HepG2 (cell line): ENCODE data around the gene ATP11C. TPM values are rescaled to one million over a fixed set of nuclear protein-coding genes. Genes with fewer than 3 reads are reported as not detected.

ENCODE experiments used
- ATAC-seq: fragments of 200-7000 bp; cut with Tn5 transposase; 3 replicates; pipeline ENCODE4 v1.9.1; 2020; ENCODE audit warnings: mild to moderate bottlenecking, moderate library complexity
- BruUV-seq: library from RNA; stranded (reverse); fragments of 400-500 nt; replicated peaks from 2 replicates; lab custom pipeline; 2021; lab: Mats Ljungman, UMichigan
- CTCF ChIA-PET: fragments of 300-600 bp; formaldehyde crosslinking; extraction: SDS; loops from one replicate; lab custom pipeline; 2021; ENCODE audit warnings: low total read pairs, inconsistent platforms, low intra/inter-chr PET ratio; lab: Yijun Ruan, JAX
- POLR2A ChIA-PET: fragments of 350-600 bp; sonication (Branson Sonifier 250); formaldehyde crosslinking; loops from one replicate; lab custom pipeline; 2020; ENCODE audit warnings: antibody characterized with exemption, inconsistent platforms; lab: Yijun Ruan, JAX
- DNase-seq: peaks from one replicate; pipeline ENCODE4 v3.0.0-alpha.2; 2015; ENCODE audit warnings: low spot score
- FAIRE-seq: peaks from 3 replicates; lab custom pipeline; 2011; peaks lifted over from hg19 to GRCh38; lab: Jason Lieb, UNC
- H2AFZ ChIP-seq: one replicate; pipeline ENCODE4 v1.6.1; 2011; ENCODE audit warnings: low read length, inconsistent platforms
- H3K27ac ChIP-seq: fragments of 300-600 bp; 3 replicates; pipeline ENCODE4 v1.8.0; 2011; ENCODE audit warnings: mixed run types, mild to moderate bottlenecking, mixed read lengths, low read length, inconsistent platforms; ENCODE audit not compliant: insufficient read depth; ENCODE audit errors: extremely low read length
- H3K27me3 ChIP-seq, 2 experiments: fragments of 200-600 bp in 1 of 2; 2 replicates in 1 of 2; 3 replicates in 1 of 2; pipeline versions ENCODE4 v1.6.0 to v1.8.0; 2011; ENCODE audit warnings: low read length in 2 of 2, mild to moderate bottlenecking in 2 of 2, moderate library complexity in 2 of 2, inconsistent platforms in 1 of 2; ENCODE audit not compliant: insufficient read depth in 2 of 2, control insufficient read depth in 1 of 2
- H3K36me3 ChIP-seq, 2 experiments: fragments of 200-600 bp in 1 of 2; replicated peaks in 1 of 2; 2 replicates in 1 of 2; 3 replicates in 1 of 2; pipeline versions ENCODE4 v1.5.1 to v1.8.0; 2011; ENCODE audit warnings: low read length in 2 of 2, inconsistent platforms in 1 of 2; ENCODE audit not compliant: insufficient read depth in 2 of 2, control insufficient read depth in 1 of 2
- H3K4me1 ChIP-seq: 2 replicates; pipeline ENCODE4 v1.5.1; 2012; ENCODE audit warnings: low read length, inconsistent platforms; ENCODE audit not compliant: insufficient read depth
- H3K4me2 ChIP-seq: 2 replicates; pipeline ENCODE4 v1.6.0; 2011; ENCODE audit warnings: low read depth, low read length, inconsistent platforms
- H3K4me3 ChIP-seq, 3 experiments: fragments of 200-600 bp in 1 of 3; sonication (generic), shearing (Covaris generic) in 1 of 3; replicated peaks in 1 of 3; 2 replicates each; pipeline ENCODE4 v1.5.1; 2011 to 2016; ENCODE audit warnings: low read length in 3 of 3, inconsistent platforms in 2 of 3, low read depth in 2 of 3, mild to moderate bottlenecking in 2 of 3, control low read depth in 1 of 3, mixed read lengths in 1 of 3; ENCODE audit not compliant: insufficient read depth in 1 of 3
- H3K79me2 ChIP-seq: one replicate; pipeline ENCODE4 v1.6.1; 2011; ENCODE audit warnings: low read length, inconsistent platforms; ENCODE audit not compliant: insufficient read depth
- H3K9ac ChIP-seq: 2 replicates; pipeline ENCODE4 v1.6.0; 2011; ENCODE audit warnings: mild to moderate bottlenecking, low read depth, low read length, inconsistent platforms; ENCODE audit not compliant: insufficient read depth
- H3K9me3 ChIP-seq: 2 replicates; pipeline ENCODE4 v1.5.1; 2012; ENCODE audit warnings: mild to moderate bottlenecking, low read length
- H4K20me1 ChIP-seq: 2 replicates; pipeline ENCODE4 v1.6.0; 2011; ENCODE audit warnings: inconsistent platforms, mild to moderate bottlenecking, low read length, moderate library complexity; ENCODE audit not compliant: insufficient read depth
- EEA1 ChIP-seq: sonication (generic); formaldehyde crosslinking; IDR thresholded peaks from 2 replicates; pipeline ENCODE4 v1.5.1; 2020; ENCODE audit warnings: mild to moderate bottlenecking, missing genetic modification reagents, borderline replicate concordance
- HDAC2 ChIP-seq: sonication (generic); formaldehyde crosslinking; IDR thresholded peaks from 2 replicates; pipeline ENCODE4 v1.4.0; 2020; ENCODE audit warnings: missing genetic modification reagents
- HES4 ChIP-seq: sonication (generic); formaldehyde crosslinking; IDR thresholded peaks from 2 replicates; pipeline ENCODE4 v1.9.0; 2021; ENCODE audit warnings: mild to moderate bottlenecking, missing genetic modification reagents, borderline replicate concordance
- MAFK ChIP-seq, 2 experiments: IDR thresholded peaks in 1 of 2; conservative IDR thresholded peaks in 1 of 2; 2 replicates each; pipeline ENCODE4 v1.6.1; 2011; ENCODE audit warnings: improper control_type of control experiment in 2 of 2, low read length in 2 of 2
- MXD4 ChIP-seq: IDR thresholded peaks from 2 replicates; pipeline ENCODE4 v1.6.1; 2016; ENCODE audit warnings: mild to moderate bottlenecking, missing biosample characterization, missing genetic modification reagents
- NCOA2 ChIP-seq: sonication (generic); formaldehyde crosslinking; IDR thresholded peaks from 2 replicates; pipeline ENCODE4 v1.8.0; 2022; ENCODE audit warnings: inconsistent platforms
- NRL ChIP-seq: sonication (generic); formaldehyde crosslinking; IDR thresholded peaks from 2 replicates; pipeline ENCODE4 v1.5.0; 2020; ENCODE audit warnings: missing genetic modification reagents, mild to moderate bottlenecking, moderate library complexity, borderline replicate concordance
- PAF1 ChIP-seq: IDR thresholded peaks from 2 replicates; pipeline ENCODE4 v1.6.1; 2016; ENCODE audit warnings: missing genetic modification reagents, missing compliant biosample characterization
- SKI ChIP-seq: fragments of 450-650 bp; IDR thresholded peaks from one replicate; pipeline ENCODE4 v1.6.1; 2018; ENCODE audit warnings: mild to moderate bottlenecking; ENCODE audit not compliant: partially characterized antibody
- ZMYM4 ChIP-seq: sonication (generic); formaldehyde crosslinking; IDR thresholded peaks from 2 replicates; pipeline ENCODE4 v1.8.1; 2023; ENCODE audit warnings: mild to moderate bottlenecking, missing genetic modification reagents
- ZNF549 ChIP-seq: sonication (generic); formaldehyde crosslinking; IDR thresholded peaks from 2 replicates; pipeline ENCODE4 v1.5.0; 2020; ENCODE audit warnings: missing genetic modification reagents
- WGBS: methylation state at CpG from one replicate; pipeline ENCODE4 v1.1.6; 2017; ENCODE audit warnings: low lambda C conversion rate; 5-methylcytosine and 5-hydroxymethylcytosine counted together
- in situ Hi-C: cut with HindIII; loops from 2 replicates; pipeline ENCODE4 v1.10.0; 2017; ENCODE audit warnings: low pct_unique_long_range_greater_than_20kb; ENCODE audit not compliant: extremely low pct_ligation_motif_present
- intact Hi-C: fragments of 100-400 bp; cut with micrococcal nuclease; formaldehyde crosslinking; loops from one replicate; pipeline ENCODE4 v1.10.0; 2022; ENCODE audit not compliant: unreplicated experiment
- polyA plus RNA-seq, 8 experiments: library from polyadenylated mRNA; depleted of rRNA in 3 of 8; stranded (reverse) in 7 of 8; unstranded in 1 of 8; fragments of >200 nt; fragmentation: Illumina TruSeq in 4 of 8; extraction: Trizol in 4 of 8; gene quantifications; 2 replicates each; pipeline versions ENCODE4 v1.2.1 to v1.2.3, GENCODE V29; 2011 to 2016; ENCODE audit warnings: low read depth in 4 of 8, missing spikeins in 1 of 8, mixed read lengths in 1 of 8; ENCODE audit not compliant: insufficient read depth in 1 of 8
- total RNA-seq, 5 experiments: library from RNA; depleted of rRNA; stranded (reverse); fragments of >200 nt; fragmentation: Illumina TruSeq; extraction: Trizol; gene quantifications; 2 replicates each; pipeline ENCODE4 v1.2.3, GENCODE V29; 2016; ENCODE audit warnings: low read depth in 1 of 5
- TF ChIP-seq, protein P1 (sequence below): sonication (generic); formaldehyde crosslinking; IDR thresholded peaks from 2 replicates; pipeline ENCODE4 v1.8.1; 2022; ENCODE audit warnings: low read depth, mild to moderate bottlenecking, missing genetic modification reagents
- TF ChIP-seq, protein P2 (sequence below): sonication (generic); formaldehyde crosslinking; IDR thresholded peaks from 2 replicates; pipeline ENCODE4 v1.4.0; 2020; ENCODE audit warnings: mild to moderate bottlenecking, low read depth, missing genetic modification reagents
- TF ChIP-seq, protein P3 (sequence below): sonication (generic); formaldehyde crosslinking; IDR thresholded peaks from 2 replicates; pipeline ENCODE4 v1.5.0; 2020; ENCODE audit warnings: missing genetic modification reagents, mild to moderate bottlenecking, borderline replicate concordance
- TF ChIP-seq, protein P4 (sequence below): sonication (generic); formaldehyde crosslinking; IDR thresholded peaks from 2 replicates; pipeline ENCODE4 v1.4.0; 2020; ENCODE audit warnings: mild to moderate bottlenecking, missing genetic modification reagents

Gene ATP11C
- total and polyA plus RNA-seq, 2 of the 13 experiments (the other 11 are each of a cell fraction or from before 2014, with no cell fraction given), result 8.5 to 16.9 TPM

DNA sequence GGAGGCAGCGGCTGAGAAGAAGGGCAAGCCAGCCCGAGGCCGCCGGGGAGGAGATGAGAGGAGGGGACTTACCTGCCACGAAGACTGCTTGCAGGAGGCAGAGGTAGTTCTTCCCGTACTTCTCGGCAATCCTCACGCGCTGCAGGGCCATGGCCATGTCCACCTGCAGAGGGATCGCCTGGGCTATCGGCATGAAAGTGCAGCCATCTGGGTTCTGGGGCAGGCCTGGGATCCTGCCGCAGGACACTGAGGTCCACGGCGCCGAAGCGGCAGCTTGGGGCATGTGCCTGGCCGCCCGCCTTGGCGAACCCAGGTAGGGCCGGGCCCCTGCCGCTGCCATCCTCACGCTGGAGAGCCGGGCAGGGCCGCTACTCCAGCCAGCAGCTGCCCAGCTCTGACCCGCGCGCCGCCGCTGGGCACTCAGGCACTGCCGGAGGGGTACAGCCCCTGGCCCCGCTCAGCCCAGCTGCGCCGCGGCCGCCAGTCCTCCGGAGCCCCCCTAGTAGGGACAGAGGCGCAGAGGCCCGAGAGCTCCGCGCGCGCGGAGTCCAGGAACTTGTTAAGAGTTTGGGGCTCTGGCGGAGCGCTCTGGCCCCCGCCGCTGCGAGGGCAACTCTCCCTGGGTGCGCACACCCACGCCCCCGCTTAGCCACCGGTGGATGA lies 240.9 kb downstream of the ATP11C start:
- FAIRE-seq, result no peak
- no peak overlapping the region for H2AFZ ChIP-seq
- DNase-seq, result no peak
- peak; percentile 48 for ATAC-seq
- H3K4me2 ChIP-seq, result peak overlapping the region; percentile 27; the same call in 1 of the 2 replicates
- in situ Hi-C loops (no loop called here), intact Hi-C loops (no loop called here)
- H3K9ac ChIP-seq, result no peak overlapping the region
- H3K27me3 ChIP-seq, result peaks cover 0 to 7% of the 10 kb centered on the region in 2 experiments; a peak in 2 of 5 replicates
- POLR2A ChIA-PET, result no interaction called here
- TF ChIP-seq PAF1 (CRISPR knock-in tag) (no peak), ZMYM4 (CRISPR knock-in tag) (no peak), NCOA2 (CRISPR knock-in tag) (no peak), ZNF549 (CRISPR knock-in tag) (no peak), MAFK (conservative IDR thresholded peaks at IDR 0.05 in 1 of 2, IDR thresholded peaks at IDR 0.05 in 1 of 2; ENCODE audit: low read length in 2 of 2) (no peak), SKI (no peak), HDAC2 (no peak), NRL (CRISPR knock-in tag) (no peak), HES4 (no peak), MXD4 (CRISPR knock-in tag) (no peak), EEA1 (CRISPR knock-in tag) (no peak)
- TF ChIP-seq, protein P1, sequence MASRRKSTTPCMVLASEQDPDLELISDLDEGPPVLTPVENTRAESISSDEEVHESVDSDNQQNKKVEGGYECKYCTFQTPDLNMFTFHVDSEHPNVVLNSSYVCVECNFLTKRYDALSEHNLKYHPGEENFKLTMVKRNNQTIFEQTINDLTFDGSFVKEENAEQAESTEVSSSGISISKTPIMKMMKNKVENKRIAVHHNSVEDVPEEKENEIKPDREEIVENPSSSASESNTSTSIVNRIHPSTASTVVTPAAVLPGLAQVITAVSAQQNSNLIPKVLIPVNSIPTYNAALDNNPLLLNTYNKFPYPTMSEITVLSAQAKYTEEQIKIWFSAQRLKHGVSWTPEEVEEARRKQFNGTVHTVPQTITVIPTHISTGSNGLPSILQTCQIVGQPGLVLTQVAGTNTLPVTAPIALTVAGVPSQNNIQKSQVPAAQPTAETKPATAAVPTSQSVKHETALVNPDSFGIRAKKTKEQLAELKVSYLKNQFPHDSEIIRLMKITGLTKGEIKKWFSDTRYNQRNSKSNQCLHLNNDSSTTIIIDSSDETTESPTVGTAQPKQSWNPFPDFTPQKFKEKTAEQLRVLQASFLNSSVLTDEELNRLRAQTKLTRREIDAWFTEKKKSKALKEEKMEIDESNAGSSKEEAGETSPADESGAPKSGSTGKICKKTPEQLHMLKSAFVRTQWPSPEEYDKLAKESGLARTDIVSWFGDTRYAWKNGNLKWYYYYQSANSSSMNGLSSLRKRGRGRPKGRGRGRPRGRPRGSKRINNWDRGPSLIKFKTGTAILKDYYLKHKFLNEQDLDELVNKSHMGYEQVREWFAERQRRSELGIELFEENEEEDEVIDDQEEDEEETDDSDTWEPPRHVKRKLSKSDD (CRISPR knock-in tag), result no peak
- TF ChIP-seq, protein P2, sequence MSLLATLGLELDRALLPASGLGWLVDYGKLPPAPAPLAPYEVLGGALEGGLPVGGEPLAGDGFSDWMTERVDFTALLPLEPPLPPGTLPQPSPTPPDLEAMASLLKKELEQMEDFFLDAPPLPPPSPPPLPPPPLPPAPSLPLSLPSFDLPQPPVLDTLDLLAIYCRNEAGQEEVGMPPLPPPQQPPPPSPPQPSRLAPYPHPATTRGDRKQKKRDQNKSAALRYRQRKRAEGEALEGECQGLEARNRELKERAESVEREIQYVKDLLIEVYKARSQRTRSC (CRISPR knock-in tag), result no peak
- TF ChIP-seq, protein P3, sequence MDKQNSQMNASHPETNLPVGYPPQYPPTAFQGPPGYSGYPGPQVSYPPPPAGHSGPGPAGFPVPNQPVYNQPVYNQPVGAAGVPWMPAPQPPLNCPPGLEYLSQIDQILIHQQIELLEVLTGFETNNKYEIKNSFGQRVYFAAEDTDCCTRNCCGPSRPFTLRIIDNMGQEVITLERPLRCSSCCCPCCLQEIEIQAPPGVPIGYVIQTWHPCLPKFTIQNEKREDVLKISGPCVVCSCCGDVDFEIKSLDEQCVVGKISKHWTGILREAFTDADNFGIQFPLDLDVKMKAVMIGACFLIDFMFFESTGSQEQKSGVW, result no peak
- TF ChIP-seq, protein P4, sequence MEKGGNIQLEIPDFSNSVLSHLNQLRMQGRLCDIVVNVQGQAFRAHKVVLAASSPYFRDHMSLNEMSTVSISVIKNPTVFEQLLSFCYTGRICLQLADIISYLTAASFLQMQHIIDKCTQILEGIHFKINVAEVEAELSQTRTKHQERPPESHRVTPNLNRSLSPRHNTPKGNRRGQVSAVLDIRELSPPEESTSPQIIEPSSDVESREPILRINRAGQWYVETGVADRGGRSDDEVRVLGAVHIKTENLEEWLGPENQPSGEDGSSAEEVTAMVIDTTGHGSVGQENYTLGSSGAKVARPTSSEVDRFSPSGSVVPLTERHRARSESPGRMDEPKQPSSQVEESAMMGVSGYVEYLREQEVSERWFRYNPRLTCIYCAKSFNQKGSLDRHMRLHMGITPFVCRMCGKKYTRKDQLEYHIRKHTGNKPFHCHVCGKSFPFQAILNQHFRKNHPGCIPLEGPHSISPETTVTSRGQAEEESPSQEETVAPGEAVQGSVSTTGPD (CRISPR knock-in tag), result no peak
- CTCF ChIA-PET, result no interaction called here
- H4K20me1 ChIP-seq, result no peaks in the 10 kb centered on the region
- no TSS peak for BruUV-seq
- 8% methylated on average over 4 of the region's 52 CpGs for WGBS
- H3K4me3 ChIP-seq, result no peak overlapping the region
- no peaks in the 10 kb centered on the region for H3K9me3 ChIP-seq
- H3K79me2 ChIP-seq, result no peaks in the 10 kb centered on the region
- no peak overlapping the region for H3K27ac ChIP-seq
- H3K36me3 ChIP-seq, result no peaks in the 10 kb centered on the region
- no peaks in the 10 kb centered on the region for H3K4me1 ChIP-seq
